Stimulated activated CD4-positive, alpha-beta T cell treated with anti-CD3 and anti-CD28 coated beads, Interleukin-1b, Interleukin-23, amount 100 ng/mL, for 48 hours (primary cell): ENCODE data around the gene ST3GAL2.
"Not testable (repeated sequence)": the region's sequence is repeated elsewhere in the genome, so short reads cannot be mapped to it uniquely, and the experiment has no call there.

Source experiments
- DNase-seq: peaks from one replicate; pipeline ENCODE4 v3.0.0-alpha.2; 2020

The ST3GAL2 gene

GRCh38 chr16:70467113-70467512 lies 28.2 kb upstream of the ST3GAL2 start:
- no peak for DNase-seq

- no peak for DNase-seq
Observed at GRCh38 chr16:70466805-70467076, 27.8 kb upstream of the ST3GAL2 start.

GRCh38 chr16:70465999-70466804 lies 27.3 kb upstream of the ST3GAL2 start:
- no peak for DNase-seq

GRCh38 chr16:70463235-70463634 lies 24.3 kb upstream of the ST3GAL2 start:
- DNase-seq: no peak

DNA sequence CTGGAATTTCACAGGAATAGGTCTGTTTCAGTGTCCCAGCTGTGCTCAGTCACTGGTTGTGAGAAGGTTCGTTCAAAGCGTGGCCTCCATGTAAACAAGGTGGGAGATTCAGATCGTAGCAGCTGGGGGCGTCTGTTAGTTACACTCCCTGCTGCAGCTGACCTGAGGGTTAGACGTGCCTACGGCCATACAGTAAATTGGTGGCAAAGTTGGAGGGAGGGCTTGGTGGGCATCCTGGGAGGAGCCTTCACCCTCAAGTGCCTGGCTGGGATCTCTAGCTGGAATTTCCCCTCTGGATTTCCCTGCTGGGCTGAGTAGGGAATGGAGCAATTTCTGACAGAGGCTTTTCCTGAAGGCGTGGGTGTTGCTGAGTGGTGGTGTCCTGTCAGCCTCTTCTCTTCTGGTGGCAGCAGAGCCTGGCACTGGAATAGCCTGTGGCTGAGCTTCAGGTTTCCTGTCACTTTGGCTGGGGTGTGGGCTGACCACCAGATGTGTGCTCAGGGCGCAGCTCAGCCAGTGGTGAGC lies 21.9 kb upstream of the ST3GAL2 start:
- no peak for DNase-seq

DNA sequence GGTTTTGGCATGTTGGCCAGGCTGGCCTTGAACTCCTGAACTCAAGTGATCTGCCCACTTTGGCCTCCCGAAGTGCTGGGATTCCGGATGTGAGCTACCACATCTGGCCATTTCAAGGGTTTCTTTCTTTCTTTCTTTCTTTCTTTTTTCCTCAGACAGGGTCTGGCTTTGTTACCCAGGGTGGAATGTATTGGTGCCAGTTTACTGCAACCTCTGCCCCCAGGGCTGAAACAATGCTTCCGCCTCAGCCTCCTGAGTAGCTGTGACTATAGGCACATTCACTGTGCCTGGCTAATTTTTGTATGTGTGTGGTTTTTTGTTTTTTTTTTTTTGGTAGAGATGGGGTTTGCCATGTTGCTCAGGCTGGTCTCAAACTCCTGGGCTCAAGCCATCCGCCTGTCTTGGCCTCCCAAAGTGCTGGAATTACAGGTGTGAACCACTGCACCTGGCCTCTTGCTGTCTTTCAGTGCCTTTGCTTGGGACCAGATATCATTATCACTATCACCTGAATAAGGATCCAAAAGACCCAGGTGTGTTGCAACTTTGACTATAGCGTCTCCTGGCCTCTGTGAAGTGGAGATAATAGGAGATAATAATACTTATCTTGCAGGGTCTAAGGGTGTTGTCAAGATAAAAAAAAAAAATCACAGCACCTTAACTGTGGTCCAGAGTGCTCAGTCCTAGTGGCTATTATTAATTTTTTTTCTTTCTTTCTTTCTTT lies 18.7 kb upstream of the ST3GAL2 start:
- no peak for DNase-seq

DNA sequence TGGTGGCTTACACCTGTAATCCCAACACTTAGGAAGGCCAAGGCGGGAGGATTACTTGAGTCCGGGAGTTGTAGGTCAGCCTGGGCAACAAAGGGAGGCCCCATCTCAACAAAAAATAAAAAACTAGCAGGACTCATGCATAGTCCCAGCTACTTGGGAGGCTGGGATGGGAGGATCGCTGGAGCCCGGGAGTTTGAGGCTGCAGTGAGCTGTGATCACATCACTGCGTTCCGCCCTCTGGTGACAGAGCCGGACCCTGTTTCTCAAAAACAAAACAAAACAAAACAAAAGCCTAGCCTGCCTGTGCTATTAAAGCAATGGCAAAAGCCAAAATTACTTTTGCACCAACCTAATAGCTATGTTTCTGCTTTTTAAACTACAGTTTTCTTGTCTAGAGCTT lies 17.0 kb upstream of the ST3GAL2 start:
- no peak for DNase-seq

- DNase-seq: peak; percentile 52
Observed at GRCh38 chr16:70454222-70455034, 15.5 kb upstream of the ST3GAL2 start, which contains the start of gene FCSK. TSS of gene FCSK (plus strand) at chr16:70454595. CDS start at chr16:70463191, 8,596 bp downstream.

DNA sequence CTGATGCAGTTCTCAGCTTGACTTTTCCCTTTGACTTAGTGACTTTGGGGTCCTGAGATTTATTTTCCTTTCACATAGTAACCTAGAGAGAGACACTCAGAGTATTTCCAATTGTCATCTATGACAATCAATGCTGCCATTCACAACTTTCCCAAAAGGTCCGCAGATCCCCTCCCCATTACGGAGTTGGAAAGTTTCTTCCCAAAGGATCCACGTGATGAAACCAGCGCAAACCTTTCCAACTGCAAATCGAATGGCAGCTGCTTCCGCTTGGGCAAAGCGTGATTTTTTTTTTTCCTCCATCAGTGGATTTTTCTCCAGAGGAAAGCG lies 15.0 kb upstream of the ST3GAL2 start:
- no peak for DNase-seq

GRCh38 chr16:70453117-70453891 lies 14.4 kb upstream of the ST3GAL2 start:
- DNase-seq: no peak

DNA sequence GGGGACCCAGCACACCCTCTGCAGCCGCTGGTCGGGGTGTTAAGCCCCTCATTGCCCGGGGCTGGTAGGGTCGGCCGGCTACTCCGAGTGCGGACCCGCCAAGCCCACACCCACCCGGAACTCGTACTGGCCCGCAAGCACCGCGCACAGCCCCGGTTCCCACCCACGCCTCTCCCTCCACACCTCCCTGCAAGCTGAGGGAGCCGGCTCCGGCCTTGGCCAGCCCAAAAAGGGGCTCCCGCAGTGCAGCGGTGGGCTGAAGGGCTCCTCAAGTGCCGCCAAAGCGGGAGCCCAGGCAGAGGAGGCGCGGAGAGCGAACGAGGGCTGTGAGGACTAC lies 12.1 kb upstream of the ST3GAL2 start:
- DNase-seq: not testable (repeated sequence)

DNA sequence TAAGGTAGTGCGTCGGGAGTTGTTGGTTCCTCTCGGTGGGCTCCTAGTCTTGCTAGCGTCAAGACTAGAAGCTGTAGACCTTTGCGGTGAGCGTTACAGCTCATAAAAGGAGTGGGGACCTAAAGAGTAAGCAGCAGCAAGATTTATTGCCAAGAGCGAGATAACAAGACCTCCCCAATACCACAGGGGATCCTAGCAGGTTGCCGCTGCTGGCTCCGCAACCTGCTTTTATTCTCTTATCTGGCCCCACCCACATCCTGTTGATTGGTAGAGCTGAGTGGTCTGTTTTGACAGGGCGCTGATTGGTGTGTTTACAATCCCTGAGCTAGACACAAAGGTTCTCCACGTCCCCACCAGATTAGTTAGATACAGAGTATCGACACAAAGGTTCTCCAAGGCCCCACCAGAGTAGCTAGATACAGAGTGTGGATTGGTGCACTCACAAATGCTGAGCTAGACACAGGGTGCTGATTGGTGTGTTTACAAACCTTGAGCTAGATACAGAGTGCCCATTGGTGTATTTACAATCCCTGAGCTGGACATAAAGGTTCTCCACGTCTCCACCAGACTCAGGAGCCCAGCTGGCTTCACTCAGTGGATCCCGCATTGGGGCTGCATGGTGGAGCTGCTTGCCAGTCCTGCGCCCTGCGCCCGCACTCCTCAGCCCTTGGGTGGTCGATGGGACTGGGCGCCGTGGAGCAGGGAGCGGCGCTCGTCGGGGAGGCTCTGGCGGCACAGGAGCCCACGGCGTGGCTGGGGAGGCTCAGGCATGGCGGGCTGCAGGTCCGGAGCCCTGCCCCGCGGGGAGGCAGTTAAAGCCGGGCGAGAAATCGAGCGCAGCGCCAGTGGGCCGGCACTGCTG lies 11.5 kb upstream of the ST3GAL2 start:
- DNase-seq: not testable (repeated sequence)

GRCh38 chr16:70448075-70448474 lies 9.2 kb upstream of the ST3GAL2 start:
- no peak for DNase-seq

GRCh38 chr16:70444249-70445063 lies 5.6 kb upstream of the ST3GAL2 start:
- DNase-seq: no peak

GRCh38 chr16:70442344-70442743 lies 3.4 kb upstream of the ST3GAL2 start:
- DNase-seq: no peak

DNA sequence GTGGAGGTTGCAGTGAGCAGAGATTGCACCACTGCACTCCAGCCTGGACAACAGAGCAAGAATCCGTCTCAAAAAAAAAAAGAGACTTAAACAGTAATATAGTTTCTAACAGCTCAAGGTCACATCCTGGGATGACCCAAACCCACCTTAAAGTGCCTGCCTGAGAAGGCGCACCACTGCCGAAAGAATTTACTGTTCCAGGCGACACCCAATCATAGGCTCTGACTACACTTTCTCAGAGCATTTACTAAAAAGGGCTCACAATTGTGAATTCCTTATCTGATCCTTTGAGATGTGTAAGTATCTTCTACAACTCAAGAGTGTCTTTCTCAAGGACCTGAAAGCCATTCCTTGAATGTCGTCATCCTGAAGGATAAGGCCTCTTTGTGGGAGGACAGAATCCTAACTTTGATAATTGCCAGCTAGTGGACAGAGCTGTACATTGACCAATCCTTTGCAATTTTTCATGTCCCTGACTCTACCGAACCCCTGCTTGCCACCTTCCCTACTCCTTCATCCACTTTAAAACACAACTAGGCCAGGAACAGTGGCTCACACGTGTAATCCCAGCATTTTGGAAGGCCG lies 2.6 kb upstream of the ST3GAL2 start:
- DNase-seq: no peak

DNA sequence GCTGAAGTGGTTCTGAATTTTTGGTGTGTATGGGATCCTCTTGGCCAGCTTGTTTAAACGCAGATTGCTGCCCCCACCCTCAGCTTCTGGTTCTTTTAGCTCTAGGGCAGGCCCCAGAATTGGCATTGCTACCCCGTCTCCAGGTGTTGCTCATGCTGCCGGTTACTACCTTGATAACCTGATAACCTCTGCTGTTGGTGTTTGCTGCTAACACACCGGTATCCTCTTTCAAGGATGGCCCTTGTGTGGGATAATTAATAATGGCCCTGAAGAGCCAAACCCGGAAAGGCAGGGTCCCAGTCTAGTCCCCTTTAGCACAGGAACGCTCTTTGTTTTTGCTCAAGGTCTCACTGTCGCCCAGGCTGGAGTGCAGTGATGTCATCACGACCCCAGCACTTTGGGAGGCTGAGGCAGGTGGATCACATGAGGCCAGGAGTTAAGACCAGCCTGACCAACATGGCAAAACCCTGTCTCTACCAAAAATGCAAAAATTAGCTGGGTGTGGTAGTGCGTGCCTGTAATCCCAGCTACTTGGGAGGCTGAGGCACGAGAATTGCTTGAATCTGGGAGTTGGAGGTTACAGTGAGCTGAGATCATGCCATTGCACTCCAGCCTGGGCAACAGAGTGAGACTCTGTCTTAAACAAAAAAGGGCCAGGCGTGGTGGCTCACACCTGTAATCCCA lies 1.3 kb upstream of the ST3GAL2 start:
- no peak for DNase-seq

DNA sequence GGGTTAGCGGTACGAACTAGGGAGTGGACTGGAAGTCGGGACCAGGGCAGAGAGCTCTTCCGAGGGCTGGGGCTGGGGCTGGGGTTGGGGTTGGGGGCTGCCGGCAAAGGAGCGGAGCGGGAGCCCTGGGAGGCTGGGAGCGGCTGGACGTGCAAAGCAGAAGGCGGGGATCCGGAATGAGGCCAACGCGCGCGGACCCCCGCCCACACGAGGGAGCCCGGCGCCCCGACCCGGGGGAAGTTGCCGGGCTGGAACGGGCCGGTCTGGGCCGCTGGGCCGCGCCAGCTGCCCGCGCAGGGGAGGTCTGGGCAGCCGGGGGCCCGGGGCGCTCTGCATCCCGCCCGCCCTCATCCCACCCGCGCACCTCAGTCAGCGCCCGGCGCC lies 323 bp downstream of the ST3GAL2 start:
- DNase-seq: no peak

- no peak for DNase-seq
Observed at GRCh38 chr16:70437582-70438557, 1.0 kb downstream of the ST3GAL2 start.
